ENCODE data around the gene PID1. TPM values are rescaled to one million over a fixed set of nuclear protein-coding genes. Genes with fewer than 3 reads are reported as not detected.

The PID1 gene
- total RNA-seq, 1 experiment from 2014 or later = 2.6 TPM

GRCh38 chr2:229296536-229296935, 25.4 kb upstream of the PID1 start:
- ATAC-seq (no peak), DNase-seq (ENCODE audit: low spot score) (no peak)
- Mint-ChIP-seq H3K36me3 (no peaks in the 10 kb centered on the region), H3K9me3 (peaks cover 6% of the 10 kb centered on the region; the same call in 1 of the 2 replicates), H3K4me3 (no peak overlapping the region), H3K27me3 (ENCODE audit: low read depth) (no peaks in the 10 kb centered on the region), H3K27ac (no peak overlapping the region), H3K4me1 (no peaks in the 10 kb centered on the region)
- ChIA-PET CTCF (no interaction called here), POLR2A (no interaction called here)
- no peak for TF ChIP-seq FOXJ3 (CRISPR knock-in tag; IDR thresholded peaks at IDR 0.05; ENCODE audit: borderline replicate concordance)
- TF ChIP-seq, protein P1, sequence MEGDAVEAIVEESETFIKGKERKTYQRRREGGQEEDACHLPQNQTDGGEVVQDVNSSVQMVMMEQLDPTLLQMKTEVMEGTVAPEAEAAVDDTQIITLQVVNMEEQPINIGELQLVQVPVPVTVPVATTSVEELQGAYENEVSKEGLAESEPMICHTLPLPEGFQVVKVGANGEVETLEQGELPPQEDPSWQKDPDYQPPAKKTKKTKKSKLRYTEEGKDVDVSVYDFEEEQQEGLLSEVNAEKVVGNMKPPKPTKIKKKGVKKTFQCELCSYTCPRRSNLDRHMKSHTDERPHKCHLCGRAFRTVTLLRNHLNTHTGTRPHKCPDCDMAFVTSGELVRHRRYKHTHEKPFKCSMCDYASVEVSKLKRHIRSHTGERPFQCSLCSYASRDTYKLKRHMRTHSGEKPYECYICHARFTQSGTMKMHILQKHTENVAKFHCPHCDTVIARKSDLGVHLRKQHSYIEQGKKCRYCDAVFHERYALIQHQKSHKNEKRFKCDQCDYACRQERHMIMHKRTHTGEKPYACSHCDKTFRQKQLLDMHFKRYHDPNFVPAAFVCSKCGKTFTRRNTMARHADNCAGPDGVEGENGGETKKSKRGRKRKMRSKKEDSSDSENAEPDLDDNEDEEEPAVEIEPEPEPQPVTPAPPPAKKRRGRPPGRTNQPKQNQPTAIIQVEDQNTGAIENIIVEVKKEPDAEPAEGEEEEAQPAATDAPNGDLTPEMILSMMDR (IDR thresholded peaks at IDR 0.05) = no peak

GRCh38 chr2:229296016-229296415, 24.9 kb upstream of the PID1 start:
- no peak for TF ChIP-seq NFATC4 (CRISPR knock-in tag; IDR thresholded peaks at IDR 0.05)
- TF ChIP-seq USF1 (CRISPR knock-in tag; IDR thresholded peaks at IDR 0.05) = no peak
- TF ChIP-seq PRRX2 (CRISPR knock-in tag; IDR thresholded peaks at IDR 0.05) = no peak
- TF ChIP-seq, protein P2, sequence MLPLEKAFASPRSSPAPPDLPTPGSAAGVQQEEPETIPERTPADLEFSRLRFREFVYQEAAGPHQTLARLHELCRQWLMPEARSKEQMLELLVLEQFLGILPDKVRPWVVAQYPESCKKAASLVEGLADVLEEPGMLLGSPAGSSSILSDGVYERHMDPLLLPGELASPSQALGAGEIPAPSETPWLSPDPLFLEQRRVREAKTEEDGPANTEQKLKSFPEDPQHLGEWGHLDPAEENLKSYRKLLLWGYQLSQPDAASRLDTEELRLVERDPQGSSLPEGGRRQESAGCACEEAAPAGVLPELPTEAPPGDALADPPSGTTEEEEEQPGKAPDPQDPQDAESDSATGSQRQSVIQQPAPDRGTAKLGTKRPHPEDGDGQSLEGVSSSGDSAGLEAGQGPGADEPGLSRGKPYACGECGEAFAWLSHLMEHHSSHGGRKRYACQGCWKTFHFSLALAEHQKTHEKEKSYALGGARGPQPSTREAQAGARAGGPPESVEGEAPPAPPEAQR (CRISPR knock-in tag; IDR thresholded peaks at IDR 0.05) = no peak
- TF ChIP-seq, protein P3, sequence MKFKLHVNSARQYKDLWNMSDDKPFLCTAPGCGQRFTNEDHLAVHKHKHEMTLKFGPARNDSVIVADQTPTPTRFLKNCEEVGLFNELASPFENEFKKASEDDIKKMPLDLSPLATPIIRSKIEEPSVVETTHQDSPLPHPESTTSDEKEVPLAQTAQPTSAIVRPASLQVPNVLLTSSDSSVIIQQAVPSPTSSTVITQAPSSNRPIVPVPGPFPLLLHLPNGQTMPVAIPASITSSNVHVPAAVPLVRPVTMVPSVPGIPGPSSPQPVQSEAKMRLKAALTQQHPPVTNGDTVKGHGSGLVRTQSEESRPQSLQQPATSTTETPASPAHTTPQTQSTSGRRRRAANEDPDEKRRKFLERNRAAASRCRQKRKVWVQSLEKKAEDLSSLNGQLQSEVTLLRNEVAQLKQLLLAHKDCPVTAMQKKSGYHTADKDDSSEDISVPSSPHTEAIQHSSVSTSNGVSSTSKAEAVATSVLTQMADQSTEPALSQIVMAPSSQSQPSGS (CRISPR knock-in tag; IDR thresholded peaks at IDR 0.05; ENCODE audit: borderline replicate concordance, low read depth) = no peak
- TF ChIP-seq NFYB (CRISPR knock-in tag; conservative IDR thresholded peaks at IDR 0.05; ENCODE audit: low read depth) = no peak
- TF ChIP-seq ESRRA (CRISPR knock-in tag; IDR thresholded peaks at IDR 0.05; ENCODE audit: borderline replicate concordance) = no peak
- TF ChIP-seq JUN (CRISPR knock-in tag; IDR thresholded peaks at IDR 0.05) = no peak
- ATAC-seq (no peak), DNase-seq (ENCODE audit: low spot score) (no peak)
- peaks cover 7% of the 10 kb centered on the region for H3K9me3 Mint-ChIP-seq
- H3K27me3 Mint-ChIP-seq (ENCODE audit: low read depth) = no peaks in the 10 kb centered on the region
- ChIA-PET POLR2A (no interaction called here), CTCF (no interaction called here)
- H3K27ac Mint-ChIP-seq = no peak overlapping the region
- no peak overlapping the region for H3K4me3 Mint-ChIP-seq
- peaks cover under 1% of the 10 kb centered on the region; the same call in 1 of the 2 replicates for H3K36me3 Mint-ChIP-seq
- H3K4me1 Mint-ChIP-seq = no peaks in the 10 kb centered on the region

GRCh38 chr2:229287823-229288222, 16.7 kb upstream of the PID1 start:
- no peak for ATAC-seq
- Mint-ChIP-seq H3K4me3 (no peak overlapping the region), H3K9me3 (peaks cover 33% of the 10 kb centered on the region), H3K4me1 (no peaks in the 10 kb centered on the region), H3K27ac (no peak overlapping the region), H3K36me3 (peaks cover 12% of the 10 kb centered on the region), H3K27me3 (ENCODE audit: low read depth) (no peaks in the 10 kb centered on the region)
- CTCF ChIA-PET = no interaction called here
- POLR2A ChIA-PET = no interaction called here
- DNase-seq (ENCODE audit: low spot score) = no peak
- TF ChIP-seq ZNF671 (CRISPR knock-in tag; IDR thresholded peaks at IDR 0.05) = no peak
- no peak for TF ChIP-seq JUN (CRISPR knock-in tag; IDR thresholded peaks at IDR 0.05)
- TF ChIP-seq, protein P2 (CRISPR knock-in tag; IDR thresholded peaks at IDR 0.05) = no peak
- no peak for TF ChIP-seq NR1H2 (CRISPR knock-in tag; IDR thresholded peaks at IDR 0.05)
